Keratinocyte (primary cell): ENCODE data around the gene RPL41.

Experiments
- CTCF ChIP-seq, 3 experiments: IDR thresholded peaks in 1 of 3; conservative IDR thresholded peaks in 1 of 3; optimal IDR thresholded peaks in 1 of 3; 2 replicates in 2 of 3; 3 replicates in 1 of 3; pipeline versions ENCODE3 to v1.5.1; 2011; ENCODE audit warnings: low read length in 3 of 3, mild to moderate bottlenecking in 3 of 3, moderate library complexity in 2 of 3, control low read depth in 1 of 3, inconsistent platforms in 1 of 3; ENCODE audit not compliant: insufficient read depth in 2 of 3; ENCODE audit errors: extremely low read depth in 1 of 3
- EZH2 ChIP-seq: IDR thresholded peaks from one replicate; pipeline ENCODE4 v1.6.1; 2012; ENCODE audit warnings: inconsistent platforms, mild to moderate bottlenecking, low read length, moderate library complexity

GRCh38 chr12:56163533-56164344 is 47.3 kb downstream of the RPL41 start:
- TF ChIP-seq CTCF (optimal IDR thresholded peaks at IDR 0.05 in 1 of 3, IDR thresholded peaks at IDR 0.05 in 1 of 3, conservative IDR thresholded peaks at IDR 0.05 in 1 of 3; ENCODE audit: extremely low read depth in 1 of 3, insufficient read depth in 2 of 3, low read length in 3 of 3) (no peak), EZH2 (no peak)
